Body of pancreas (tissue), 4 donors: ENCODE measurements around the gene TBX21. TPM values are rescaled to one million over a fixed set of nuclear protein-coding genes. Genes with fewer than 3 reads are reported as not detected.
"Not testable (repeated sequence)": the region's sequence is repeated elsewhere in the genome, so short reads cannot be mapped to it uniquely, and the experiment has no call there.

Experiments
- ATAC-seq: fragments of 150-250 bp; one replicate; pipeline ENCODE4 v1.9.1; 2016
- DNase-seq, 4 donors: peaks; one replicate each; pipeline ENCODE4 v3.0.0-alpha.2; 2019
- H3K27ac ChIP-seq, 4 donors: fragments of 200-600 bp; sonication (generic); 1 replicate in 3 of 4; 2 replicates in 1 of 4; pipeline versions ENCODE4 v1.5.1 to v1.6.1; 2016 to 2019; ENCODE audit warnings: mild to moderate bottlenecking in 1 of 4, mixed read lengths in 1 of 4, moderate library complexity in 1 of 4
- H3K27me3 ChIP-seq, 2 donors: fragments of 200-600 bp; sonication (generic); one replicate each; pipeline ENCODE4 v1.6.0; 2016; ENCODE audit warnings: mild to moderate bottlenecking in 1 of 2
- H3K36me3 ChIP-seq, 2 donors: fragments of 200-600 bp; sonication (generic); replicated peaks in 1 of 2; 2 replicates each; pipeline ENCODE4 v1.5.1; 2016; ENCODE audit warnings: low read depth in 2 of 2; ENCODE audit not compliant: insufficient read depth in 1 of 2
- H3K4me1 ChIP-seq: fragments of 200-600 bp; sonication (generic); one replicate; pipeline ENCODE4 v1.6.0; 2016
- H3K4me3 ChIP-seq, 2 donors: fragments of 200-600 bp; sonication (generic); 1 replicate in 1 of 2; 2 replicates in 1 of 2; pipeline ENCODE4 v1.5.1; 2016 to 2019
- H3K9me3 ChIP-seq, 3 donors: fragments of 200-600 bp; sonication (generic); 1 replicate in 2 of 3; 2 replicates in 1 of 3; pipeline ENCODE4 v1.5.1; 2016
- CTCF ChIP-seq, 7 experiments: fragments of 450-650 bp in 4 of 7; fragments of 200-600 bp in 3 of 7; sonication (generic) in 3 of 7; IDR thresholded peaks; one replicate each; pipeline ENCODE4 v1.5.1; 2016 to 2019; ENCODE audit warnings: antibody characterized with exemption in 7 of 7
- POLR2A ChIP-seq, 3 donors: fragments of 450-650 bp; IDR thresholded peaks; one replicate each; pipeline ENCODE4 v1.6.1; 2016; ENCODE audit warnings: antibody characterized with exemption in 3 of 3, mild to moderate bottlenecking in 2 of 3
- WGBS, 2 donors: methylation state at CpG; one replicate each; pipeline ENCODE4 v1.1.5; 2017; 5-methylcytosine and 5-hydroxymethylcytosine counted together
- intact Hi-C: fragments of 100-400 bp; cut with DNase I; formaldehyde crosslinking; loops from one replicate; pipeline ENCODE4 v1.15.1; 2023
- total RNA-seq, 2 donors: library from RNA; depleted of rRNA; stranded (reverse); fragments of >200 nt; gene quantifications; one replicate each; pipeline ENCODE4 v1.1.0, GENCODE V29; 2016

Gene TBX21
- total RNA-seq, 2 donors from 2014 or later, result 1.0 TPM; not detected in 1

GRCh38 chr17:47763913-47764582 lies 31.0 kb downstream of the TBX21 start:
- Histone ChIP-seq H3K4me1 (no peaks in the 10 kb centered on the region), H3K27me3 (no peaks in the 10 kb centered on the region), H3K36me3 (no peaks in the 10 kb centered on the region), H3K27ac (no peak overlapping the region), H3K9me3 (peaks cover 0 to 9% (median 0%) of the 10 kb centered on the region in 3 donors), H3K4me3 (no peak overlapping the region)
- ATAC-seq (no peak), DNase-seq (no peak)
- TF ChIP-seq CTCF (IDR thresholded peaks at IDR 0.05) (no peak), POLR2A (IDR thresholded peaks at IDR 0.05) (no peak)
- 63 to 86% methylated on average over 3 of the region's 3 CpGs for WGBS, 2 donors
- intact Hi-C loops, result no loop called here

GRCh38 chr17:47773649-47774048 lies 40.6 kb downstream of the TBX21 start:
- DNase-seq, H3K9me3 ChIP-seq, H3K27ac ChIP-seq, ATAC-seq, H3K4me1 ChIP-seq, H3K4me3 ChIP-seq, H3K36me3 ChIP-seq, intact Hi-C loops: not testable (repeated sequence)
- 74 to 82% methylated on average over 9 of the region's 9 CpGs for WGBS, 2 donors
- H3K27me3 ChIP-seq, result peaks cover 0 to 16% of the 10 kb centered on the region in 2 donors

GRCh38 chr17:47774331-47774730 lies 41.3 kb downstream of the TBX21 start:
- peaks cover 0 to 16% of the 10 kb centered on the region in 2 donors for H3K27me3 ChIP-seq
- WGBS, 2 donors, result 38 to 46% methylated on average over 4 of the region's 4 CpGs

GRCh38 chr17:47774987-47775580 lies 42.0 kb downstream of the TBX21 start:
- H3K27me3 ChIP-seq, result peaks cover 0 to 16% of the 10 kb centered on the region in 2 donors
- H3K9me3 ChIP-seq, result no peaks in the 10 kb centered on the region
- ATAC-seq, result no peak
- intact Hi-C loops, result no loop called here
- no peak overlapping the region for H3K4me3 ChIP-seq
- H3K36me3 ChIP-seq, result no peaks in the 10 kb centered on the region
- H3K4me1 ChIP-seq, result no peaks in the 10 kb centered on the region
- TF ChIP-seq POLR2A (IDR thresholded peaks at IDR 0.05) (no peak), CTCF (IDR thresholded peaks at IDR 0.05) (no peak)
- 14 to 37% methylated on average over 1 of the region's 1 CpG for WGBS, 2 donors
- no peak for DNase-seq
- H3K27ac ChIP-seq, result no peak overlapping the region

More at GRCh38 chr17:47774331-47774730, 41.3 kb downstream of the TBX21 start:
- no peaks in the 10 kb centered on the region for H3K9me3 ChIP-seq
- DNase-seq (no peak), ATAC-seq (no peak)
- intact Hi-C loops, result no loop called here
- H3K4me1 ChIP-seq, result no peaks in the 10 kb centered on the region
- no peaks in the 10 kb centered on the region for H3K36me3 ChIP-seq
- H3K4me3 ChIP-seq, result no peak overlapping the region
- no peak overlapping the region for H3K27ac ChIP-seq
- TF ChIP-seq CTCF (IDR thresholded peaks at IDR 0.05), result no peak
- TF ChIP-seq POLR2A (IDR thresholded peaks at IDR 0.05), result no peak

- TF ChIP-seq POLR2A (IDR thresholded peaks at IDR 0.05) (no peak), CTCF (IDR thresholded peaks at IDR 0.05) (peak; percentile 39 to 71 (median 64))
- 35 to 40% methylated on average over 13 to 14 of the region's 14 CpGs for WGBS, 2 donors
- no peaks in the 10 kb centered on the region for H3K4me1 ChIP-seq
- peaks cover 0 to 16% of the 10 kb centered on the region in 2 donors for H3K27me3 ChIP-seq
- H3K27ac ChIP-seq, result no peak overlapping the region
- H3K4me3 ChIP-seq, result no peak overlapping the region
- peak; percentile 84 for ATAC-seq
- DNase-seq, result peak; percentile 28 to 33 (median 30)
- intact Hi-C loops, result no loop called here
- no peaks in the 10 kb centered on the region for H3K36me3 ChIP-seq
- no peaks in the 10 kb centered on the region for H3K9me3 ChIP-seq
Measured at GRCh38 chr17:47776330-47777197, 43.5 kb downstream of the TBX21 start.
